Activated gamma-delta T cell (primary cell): Measurements from ENCODE around the gene CHD5.

Experiments used
- DNase-seq: peaks from one replicate; lab custom pipeline; 2025; lab: John Stamatoyannopoulos, UW

CHD5 gene

GRCh38 chr1:6134206-6134605 lies 45.9 kb downstream of the CHD5 start:
- DNase-seq, result no peak

GRCh38 chr1:6133146-6133895 lies 46.8 kb downstream of the CHD5 start:
- DNase-seq, result no peak

- no peak for DNase-seq
Measured at GRCh38 chr1:6131561-6131960, 48.6 kb downstream of the CHD5 start.

GRCh38 chr1:6130596-6130995 lies 49.5 kb downstream of the CHD5 start:
- DNase-seq, result no peak

- no peak for DNase-seq
Measured at GRCh38 chr1:6130036-6130435, 50.1 kb downstream of the CHD5 start.

GRCh38 chr1:6129313-6129712 lies 50.8 kb downstream of the CHD5 start:
- DNase-seq, result no peak

GRCh38 chr1:6128276-6129081 lies 51.6 kb downstream of the CHD5 start:
- DNase-seq, result no peak

- peak; percentile 53 for DNase-seq
Measured at GRCh38 chr1:6127587-6128163, 52.4 kb downstream of the CHD5 start.

GRCh38 chr1:6126521-6127067 lies 53.5 kb downstream of the CHD5 start:
- DNase-seq, result no peak

GRCh38 chr1:6126028-6126427 lies 54.1 kb downstream of the CHD5 start:
- DNase-seq, result no peak

- DNase-seq, result no peak
Measured at GRCh38 chr1:6125366-6125765, 54.8 kb downstream of the CHD5 start.

- no peak for DNase-seq
Measured at GRCh38 chr1:6124746-6125365, 55.3 kb downstream of the CHD5 start.

- no peak for DNase-seq
Measured at GRCh38 chr1:6124341-6124740, 55.8 kb downstream of the CHD5 start.

- DNase-seq, result no peak
Measured at GRCh38 chr1:6123816-6124215, 56.3 kb downstream of the CHD5 start.

GRCh38 chr1:6123083-6123482 lies 57.0 kb downstream of the CHD5 start:
- DNase-seq, result no peak

- DNase-seq, result no peak
Measured at GRCh38 chr1:6121651-6122370, 58.3 kb downstream of the CHD5 start.

- no peak for DNase-seq
Measured at GRCh38 chr1:6121021-6121421, 59.1 kb downstream of the CHD5 start.

- no peak for DNase-seq
Measured at GRCh38 chr1:6118415-6118814, 61.7 kb downstream of the CHD5 start.

GRCh38 chr1:6117624-6118023 lies 62.5 kb downstream of the CHD5 start:
- no peak for DNase-seq

- DNase-seq, result no peak
Measured at GRCh38 chr1:6117064-6117463, 63.1 kb downstream of the CHD5 start.

GRCh38 chr1:6116137-6116536 lies 64.0 kb downstream of the CHD5 start:
- DNase-seq, result no peak

GRCh38 chr1:6113745-6114144 lies 66.4 kb downstream of the CHD5 start:
- no peak for DNase-seq
